ENCODE measurements around the gene EFCAB6.

GRCh38 chr22:43505896-43506295, 306.2 kb downstream of the EFCAB6 start:
- no peak for TF ChIP-seq CTCF (IDR thresholded peaks at IDR 0.05 in 2 of 3, conservative IDR thresholded peaks at IDR 0.05 in 1 of 3; ENCODE audit: control insufficient read depth in 2 of 3, extremely low read depth in 1 of 3, insufficient read depth in 1 of 3, low read depth in 3 of 3, low read length in 3 of 3)
- no peak for TF ChIP-seq USF2 (IDR thresholded peaks at IDR 0.05; ENCODE audit: borderline replicate concordance, low read depth, low read length)
- TF ChIP-seq LARP7 (IDR thresholded peaks at IDR 0.05), result no peak
- TF ChIP-seq, protein P1, sequence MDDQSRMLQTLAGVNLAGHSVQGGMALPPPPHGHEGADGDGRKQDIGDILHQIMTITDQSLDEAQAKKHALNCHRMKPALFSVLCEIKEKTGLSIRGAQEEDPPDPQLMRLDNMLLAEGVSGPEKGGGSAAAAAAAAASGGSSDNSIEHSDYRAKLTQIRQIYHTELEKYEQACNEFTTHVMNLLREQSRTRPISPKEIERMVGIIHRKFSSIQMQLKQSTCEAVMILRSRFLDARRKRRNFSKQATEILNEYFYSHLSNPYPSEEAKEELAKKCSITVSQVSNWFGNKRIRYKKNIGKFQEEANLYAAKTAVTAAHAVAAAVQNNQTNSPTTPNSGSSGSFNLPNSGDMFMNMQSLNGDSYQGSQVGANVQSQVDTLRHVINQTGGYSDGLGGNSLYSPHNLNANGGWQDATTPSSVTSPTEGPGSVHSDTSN (IDR thresholded peaks at IDR 0.05; ENCODE audit: insufficient replicate concordance, low read depth, low read length), result no peak
- TF ChIP-seq SP1 (IDR thresholded peaks at IDR 0.05; ENCODE audit: low read depth, low read length), result no peak
- TF ChIP-seq EZH2 (IDR thresholded peaks at IDR 0.05; ENCODE audit: borderline replicate concordance, control insufficient read depth, low read depth, low read length), result no peak
- no peak for TF ChIP-seq BMI1 (IDR thresholded peaks at IDR 0.05; ENCODE audit: borderline replicate concordance)
- TF ChIP-seq, protein P2, sequence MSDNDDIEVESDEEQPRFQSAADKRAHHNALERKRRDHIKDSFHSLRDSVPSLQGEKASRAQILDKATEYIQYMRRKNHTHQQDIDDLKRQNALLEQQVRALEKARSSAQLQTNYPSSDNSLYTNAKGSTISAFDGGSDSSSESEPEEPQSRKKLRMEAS (IDR thresholded peaks at IDR 0.05; ENCODE audit: low read depth, low read length), result no peak
- TF ChIP-seq ATF3 (IDR thresholded peaks at IDR 0.05; ENCODE audit: borderline replicate concordance, extremely low read depth, low read depth, low read length), result no peak
- no peak for TF ChIP-seq BRCA1 (IDR thresholded peaks at IDR 0.05; ENCODE audit: low read depth, low read length)

Measured in GM12878 (cell line).